HEK293T (cell line): ENCODE measurements around the gene MEF2A.
"Not testable (repeated sequence)": the region's sequence is repeated elsewhere in the genome, so short reads cannot be mapped to it uniquely, and the experiment has no call there.

Experiments used
- CTCF ChIA-PET: fragments of 350-600 bp; formaldehyde crosslinking; extraction: SDS; loops from one replicate; lab custom pipeline; 2021; ENCODE audit warnings: antibody characterized with exemption, inconsistent platforms; lab: Yijun Ruan, JAX
- POLR2A ChIA-PET: fragments of 350-600 bp; formaldehyde crosslinking; extraction: SDS; loops from one replicate; lab custom pipeline; 2020; ENCODE audit warnings: antibody characterized with exemption, inconsistent platforms; lab: Yijun Ruan, JAX
- DNase-seq: peaks from one replicate; pipeline ENCODE4 v3.0.0; 2012; ENCODE audit warnings: mixed read lengths; ENCODE audit errors: extremely low spot score
- ARNT ChIP-seq: fragments of 450-650 bp; IDR thresholded peaks from 2 replicates; pipeline ENCODE4 v1.6.1; 2017; ENCODE audit warnings: mild to moderate bottlenecking
- BHLHE40 ChIP-seq: fragments of 450-650 bp; IDR thresholded peaks from 2 replicates; pipeline ENCODE4 v1.6.1; 2016; ENCODE audit warnings: mild to moderate bottlenecking, moderate library complexity, borderline replicate concordance
- CTBP1 ChIP-seq: fragments of 450-650 bp; IDR thresholded peaks from 2 replicates; pipeline ENCODE4 v1.6.1; 2016; ENCODE audit warnings: borderline replicate concordance
- ELF4 ChIP-seq: fragments of 450-650 bp; IDR thresholded peaks from 2 replicates; pipeline ENCODE4 v1.6.1; 2017; ENCODE audit warnings: antibody characterized with exemption
- FOXA1 ChIP-seq: fragments of 450-650 bp; IDR thresholded peaks from 2 replicates; pipeline ENCODE4 v1.6.1; 2016; ENCODE audit warnings: mild to moderate bottlenecking
- FOXK2 ChIP-seq: fragments of 450-650 bp; IDR thresholded peaks from 2 replicates; pipeline ENCODE4 v1.6.1; 2016; ENCODE audit warnings: mild to moderate bottlenecking
- FOXM1 ChIP-seq: fragments of 450-650 bp; IDR thresholded peaks from 2 replicates; pipeline ENCODE4 v1.6.1; 2017; ENCODE audit warnings: mild to moderate bottlenecking, borderline replicate concordance
- HDGF ChIP-seq: fragments of 450-650 bp; IDR thresholded peaks from 2 replicates; pipeline ENCODE4 v1.6.1; 2017; ENCODE audit warnings: antibody characterized with exemption, borderline replicate concordance
- L3MBTL2 ChIP-seq: fragments of 450-650 bp; conservative IDR thresholded peaks from 2 replicates; pipeline ENCODE4 v1.6.1; 2016; ENCODE audit warnings: mild to moderate bottlenecking
- LEF1 ChIP-seq: fragments of 450-650 bp; IDR thresholded peaks from 2 replicates; pipeline ENCODE4 v1.6.1; 2017; ENCODE audit warnings: mild to moderate bottlenecking, borderline replicate concordance
- NFRKB ChIP-seq: fragments of 450-650 bp; IDR thresholded peaks from 2 replicates; pipeline ENCODE4 v1.6.1; 2016; ENCODE audit warnings: mild to moderate bottlenecking, moderate library complexity
- SP1 ChIP-seq: fragments of 450-650 bp; IDR thresholded peaks from 2 replicates; pipeline ENCODE4 v1.6.1; 2017
- SUZ12 ChIP-seq: fragments of 450-650 bp; IDR thresholded peaks from 2 replicates; pipeline ENCODE4 v1.6.1; 2016; ENCODE audit warnings: mild to moderate bottlenecking
- TARDBP ChIP-seq: fragments of 450-650 bp; IDR thresholded peaks from 2 replicates; pipeline ENCODE4 v1.6.1; 2016
- ZNF384 ChIP-seq: fragments of 450-650 bp; IDR thresholded peaks from 2 replicates; pipeline ENCODE4 v1.6.1; 2016
- TF ChIP-seq, protein P1 (sequence below): fragments of 450-650 bp; IDR thresholded peaks from 2 replicates; pipeline ENCODE4 v1.6.1; 2016

MEF2A gene

DNA sequence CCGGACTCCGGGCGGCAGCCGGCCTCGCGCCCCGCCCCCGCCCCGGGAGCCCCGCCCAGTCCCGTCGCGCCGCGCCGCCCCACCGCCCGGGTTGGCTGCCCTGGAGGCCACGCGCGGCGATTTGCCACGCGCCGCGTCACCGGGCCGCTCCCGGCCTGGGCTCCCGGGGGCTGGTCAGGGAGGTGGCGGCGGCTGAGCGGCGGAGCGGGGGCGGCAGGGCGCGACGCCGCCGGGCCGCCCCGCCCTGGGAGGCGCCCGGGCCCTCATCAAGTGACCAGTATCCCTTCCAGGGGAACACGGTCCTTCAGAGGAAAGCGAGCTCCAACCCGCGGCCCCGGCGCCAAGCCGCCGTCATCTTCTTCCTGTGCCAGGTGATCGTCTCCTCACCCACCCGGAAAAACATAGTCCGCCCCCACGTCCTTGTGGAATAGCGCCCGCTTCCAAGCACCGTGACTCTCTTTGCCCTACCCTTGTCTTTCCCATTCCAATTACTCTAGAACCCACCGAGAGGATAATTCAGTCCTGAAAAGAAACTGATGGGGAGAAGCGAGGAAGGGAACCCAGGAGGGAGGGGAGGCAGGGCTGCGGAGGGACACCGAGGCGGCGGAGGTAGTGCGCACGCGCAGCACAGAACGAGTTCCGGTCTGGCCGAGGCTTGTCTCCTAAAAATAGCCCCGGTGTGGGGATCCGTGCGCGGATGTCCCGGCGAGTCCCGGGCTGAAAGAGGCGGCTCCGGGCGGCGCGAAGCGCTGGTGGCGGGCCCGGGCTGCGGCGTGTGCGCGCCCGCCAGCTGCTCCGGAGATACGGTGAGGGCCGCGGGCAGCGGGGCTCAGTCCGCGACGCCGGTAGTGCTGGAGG, at the start of gene MEF2A:
Gene MEF2A, plus strand, starts transcription at position 686 of the 858 bp plus-strand sequence. CDS start 67,136 bp downstream, outside the sequence.
- ChIA-PET CTCF (interaction anchor here (0.7 to 4.6 kb wide), 3 partner anchors 47 to 417 kb away, joined by 3 to 16 read pairs (median 3); no protein-coding TSS in a partner anchor), POLR2A (interaction anchor here (0.7 to 3.9 kb wide), 11 partner anchors 9 to 139 kb away, joined by 3 to 14 read pairs (median 4); no protein-coding TSS in a partner anchor)
- TF ChIP-seq CTBP1: peak; percentile 79
- peak; percentile 91 for TF ChIP-seq L3MBTL2
- no peak for TF ChIP-seq SP1
- TF ChIP-seq ELF4: peak; percentile 78
- TF ChIP-seq FOXM1: peak; percentile 53
- DNase-seq: peak; percentile 91

- no peak for DNase-seq
- no peak for TF ChIP-seq SP1
- no peak for TF ChIP-seq SUZ12
- TF ChIP-seq, protein P1, sequence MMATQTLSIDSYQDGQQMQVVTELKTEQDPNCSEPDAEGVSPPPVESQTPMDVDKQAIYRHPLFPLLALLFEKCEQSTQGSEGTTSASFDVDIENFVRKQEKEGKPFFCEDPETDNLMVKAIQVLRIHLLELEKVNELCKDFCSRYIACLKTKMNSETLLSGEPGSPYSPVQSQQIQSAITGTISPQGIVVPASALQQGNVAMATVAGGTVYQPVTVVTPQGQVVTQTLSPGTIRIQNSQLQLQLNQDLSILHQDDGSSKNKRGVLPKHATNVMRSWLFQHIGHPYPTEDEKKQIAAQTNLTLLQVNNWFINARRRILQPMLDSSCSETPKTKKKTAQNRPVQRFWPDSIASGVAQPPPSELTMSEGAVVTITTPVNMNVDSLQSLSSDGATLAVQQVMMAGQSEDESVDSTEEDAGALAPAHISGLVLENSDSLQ: no peak
- POLR2A ChIA-PET: no interaction called here
- CTCF ChIA-PET: interaction anchor here (0.5 kb wide), 1 partner anchor 124 kb away, joined by 4 read pairs; no protein-coding TSS in a partner anchor
These were observed 47.6 kb upstream of the MEF2A start for GRCh38 chr15:99518191-99518590.

DNA sequence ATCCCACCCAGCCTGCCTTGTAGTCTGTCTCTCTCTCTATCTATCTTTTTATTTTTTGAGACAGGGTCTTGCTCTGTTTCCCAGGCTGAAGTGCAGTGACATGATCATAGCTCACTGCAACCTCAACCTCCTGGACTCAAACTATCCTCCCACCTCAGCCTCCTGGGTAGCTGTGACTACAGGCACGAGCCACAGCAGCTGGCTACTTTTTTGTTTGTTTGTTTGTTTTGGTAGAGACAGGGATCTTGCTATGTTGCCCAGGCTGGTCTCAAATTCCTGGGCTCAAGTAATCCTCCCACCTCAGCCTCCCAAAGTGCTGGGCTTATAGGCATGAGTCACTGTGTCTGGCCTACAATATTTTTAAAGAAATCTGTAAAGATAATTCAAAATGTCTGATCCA, 46.4 kb upstream of the MEF2A start:
- POLR2A ChIA-PET, CTCF ChIA-PET, DNase-seq: not testable (repeated sequence)

- POLR2A ChIA-PET: no interaction called here
- DNase-seq: no peak
- no peak for TF ChIP-seq TARDBP
- no peak for TF ChIP-seq HDGF
- no peak for TF ChIP-seq FOXA1
- CTCF ChIA-PET: no interaction called here
These were observed 43.5 kb upstream of the MEF2A start for GRCh38 chr15:99522288-99522687.

GRCh38 chr15:99526176-99526575, 39.6 kb upstream of the MEF2A start:
- POLR2A ChIA-PET: no interaction called here

DNA sequence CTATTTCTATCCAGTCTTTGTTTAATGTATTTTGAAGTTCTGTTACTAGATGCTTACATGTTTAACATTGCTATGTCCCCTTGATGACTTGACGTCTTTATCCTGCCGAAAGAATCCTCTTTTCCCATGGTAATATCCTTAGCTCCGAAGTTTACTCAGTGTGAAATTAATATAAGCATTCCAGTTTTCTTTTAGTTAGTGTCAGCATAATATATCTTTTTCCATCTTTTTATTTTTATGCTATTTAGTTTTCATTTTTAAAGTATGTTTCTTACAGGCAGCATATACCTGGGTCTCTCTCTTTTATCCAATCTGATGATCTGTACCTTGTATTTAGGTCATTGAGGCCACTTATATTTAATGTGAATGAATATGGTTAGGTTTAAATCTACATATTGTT, 39.1 kb upstream of the MEF2A start:
- DNase-seq: no peak
- TF ChIP-seq, protein P1: no peak
- TF ChIP-seq ARNT (no peak), FOXK2 (no peak), TARDBP (no peak), BHLHE40 (no peak), HDGF (no peak), L3MBTL2 (no peak), ZNF384 (no peak), FOXM1 (no peak), SP1 (no peak), NFRKB (no peak), FOXA1 (no peak), CTBP1 (no peak), SUZ12 (no peak)
- CTCF ChIA-PET: interaction anchor here (0.5 kb wide), 1 partner anchor 9 kb away, joined by 3 read pairs; no protein-coding TSS in a partner anchor
- POLR2A ChIA-PET: no interaction called here

More at GRCh38 chr15:99526176-99526575, 39.6 kb upstream of the MEF2A start:
- DNase-seq: no peak
- CTCF ChIA-PET: no interaction called here
- TF ChIP-seq SP1: no peak
- TF ChIP-seq, protein P1: no peak
- no peak for TF ChIP-seq NFRKB
- no peak for TF ChIP-seq ELF4
- TF ChIP-seq TARDBP: no peak
- TF ChIP-seq FOXM1: no peak
- no peak for TF ChIP-seq BHLHE40
- no peak for TF ChIP-seq SUZ12
- no peak for TF ChIP-seq LEF1
- no peak for TF ChIP-seq ARNT
- no peak for TF ChIP-seq FOXK2
- TF ChIP-seq L3MBTL2: no peak
- TF ChIP-seq FOXA1: no peak
- TF ChIP-seq HDGF: no peak
- TF ChIP-seq ZNF384: no peak
